ENCODE measurements around the gene MTG1. TPM values are rescaled to one million over a fixed set of nuclear protein-coding genes. Genes with fewer than 3 reads are reported as not detected.

The MTG1 gene
- polyA plus RNA-seq, 1 donor (not counting 4 experiments of a cell fraction or from before 2014, with no cell fraction given), result 31.6 TPM

- H3K79me2 ChIP-seq (ENCODE audit: control insufficient read depth, insufficient read depth, low read length), result no peaks in the 10 kb centered on the region
- peak overlapping the region; percentile 64 to 77 (median 73) for H3K4me3 ChIP-seq (ENCODE audit: control insufficient read depth in 2 of 3, extremely low read depth in 1 of 3, insufficient read depth in 2 of 3, low read depth in 1 of 3, low read length in 3 of 3)
- peak overlapping the region; percentile 92 for H2AFZ ChIP-seq (ENCODE audit: control insufficient read depth, low read length)
- no peaks in the 10 kb centered on the region for H3K36me3 ChIP-seq (ENCODE audit: control insufficient read depth in 2 of 2, extremely low read depth in 1 of 2, insufficient read depth in 2 of 2, low read length in 2 of 2)
- H3K9ac ChIP-seq (ENCODE audit: control insufficient read depth, extremely low read depth, insufficient read depth, low read length), result peak overlapping the region; percentile 58
- peaks cover 3% of the 10 kb centered on the region for H3K4me1 ChIP-seq (ENCODE audit: control insufficient read depth, extremely low read depth, insufficient read depth, low read length)
- FAIRE-seq, result no peak
- TF ChIP-seq CTCF (optimal IDR thresholded peaks at IDR 0.05 in 1 of 3, IDR thresholded peaks at IDR 0.05 in 1 of 3, conservative IDR thresholded peaks at IDR 0.05 in 1 of 3; ENCODE audit: extremely low read depth in 1 of 3, insufficient read depth in 2 of 3, low read length in 3 of 3), result no peak
- no peak for TF ChIP-seq EZH2 (IDR thresholded peaks at IDR 0.05; ENCODE audit: low read length)
- H4K20me1 ChIP-seq (ENCODE audit: control insufficient read depth, extremely low read depth, insufficient read depth, low read length), result no peaks in the 10 kb centered on the region
- no peaks in the 10 kb centered on the region for H3K9me3 ChIP-seq (ENCODE audit: control insufficient read depth, low read depth, low read length)
- no peak for DNase-seq (ENCODE audit: low read depth, low spot score)
- no peaks in the 10 kb centered on the region for H3K9me1 ChIP-seq (ENCODE audit: control insufficient read depth, extremely low read depth, insufficient read depth, low read length)
- dilution Hi-C loops (cut with MboI; ENCODE audit: extremely low pct_ligation_motif_present, low sequenced_read_pairs), result no loop called here
- H3K4me2 ChIP-seq (ENCODE audit: control insufficient read depth, extremely low read depth, insufficient read depth, low read depth, low read length), result peak overlapping the region; percentile 92
- no peak overlapping the region for H3K27ac ChIP-seq (ENCODE audit: control insufficient read depth, insufficient read depth, low read length)
- H3K27me3 ChIP-seq (ENCODE audit: control insufficient read depth, extremely low read depth, insufficient read depth, low read length), result no peaks in the 10 kb centered on the region
These were observed 15.5 kb upstream of the MTG1 start for GRCh38 chr10:133378251-133379096.

- H3K9ac ChIP-seq (ENCODE audit: control insufficient read depth, extremely low read depth, insufficient read depth, low read length), result peak within 1 kb of the TSS; percentile 58
- TF ChIP-seq EZH2 (IDR thresholded peaks at IDR 0.05; ENCODE audit: low read length) (no peak), CTCF (optimal IDR thresholded peaks at IDR 0.05 in 1 of 3, IDR thresholded peaks at IDR 0.05 in 1 of 3, conservative IDR thresholded peaks at IDR 0.05 in 1 of 3; ENCODE audit: extremely low read depth in 1 of 3, insufficient read depth in 2 of 3, low read length in 3 of 3) (no peak)
- H4K20me1 ChIP-seq (ENCODE audit: control insufficient read depth, extremely low read depth, insufficient read depth, low read length), result no peaks in the 10 kb centered on the region
- H3K36me3 ChIP-seq (ENCODE audit: control insufficient read depth in 2 of 2, extremely low read depth in 1 of 2, insufficient read depth in 2 of 2, low read length in 2 of 2), result no peaks in the 10 kb centered on the region
- H3K4me2 ChIP-seq (ENCODE audit: control insufficient read depth, extremely low read depth, insufficient read depth, low read depth, low read length), result peak within 1 kb of the TSS; percentile 92
- no peaks in the 10 kb centered on the region for H3K9me3 ChIP-seq (ENCODE audit: control insufficient read depth, low read depth, low read length)
- H3K27ac ChIP-seq (ENCODE audit: control insufficient read depth, insufficient read depth, low read length), result no peak within 1 kb of the TSS
- no peak for DNase-seq (ENCODE audit: low read depth, low spot score)
- H3K4me1 ChIP-seq (ENCODE audit: control insufficient read depth, extremely low read depth, insufficient read depth, low read length), result no peaks in the 10 kb centered on the region
- peak within 1 kb of the TSS; percentile 92 for H2AFZ ChIP-seq (ENCODE audit: control insufficient read depth, low read length)
- dilution Hi-C loops (cut with MboI; ENCODE audit: extremely low pct_ligation_motif_present, low sequenced_read_pairs), result no loop called here
- H3K27me3 ChIP-seq (ENCODE audit: control insufficient read depth, extremely low read depth, insufficient read depth, low read length), result no peaks in the 10 kb centered on the region
- FAIRE-seq, result no peak
- H3K79me2 ChIP-seq (ENCODE audit: control insufficient read depth, insufficient read depth, low read length), result no peaks in the 10 kb centered on the region
- peak within 1 kb of the TSS; percentile 64 to 77 (median 73) for H3K4me3 ChIP-seq (ENCODE audit: control insufficient read depth in 2 of 3, extremely low read depth in 1 of 3, insufficient read depth in 2 of 3, low read depth in 1 of 3, low read length in 3 of 3)
- H3K9me1 ChIP-seq (ENCODE audit: control insufficient read depth, extremely low read depth, insufficient read depth, low read length), result no peaks in the 10 kb centered on the region
These were observed 14.7 kb upstream of the MTG1 start, which contains the start of gene PAOX for GRCh38 chr10:133379152-133379800. Gene PAOX (plus strand): TSS chr10:133379262. CDS start chr10:133379317, 55 bp downstream.

Data from keratinocyte (primary cell).